Medulla oblongata (tissue), 1 donor: Measurements from ENCODE around the gene POMGNT2.

Experiments
- DNase-seq: peaks from one replicate; pipeline ENCODE4 v3.0.0-alpha.2; 2015; ENCODE audit errors: extremely low spot score

POMGNT2 gene

GRCh38 chr3:43102773-43103480 lies 3.0 kb downstream of the POMGNT2 start:
- DNase-seq = no peak

DNA sequence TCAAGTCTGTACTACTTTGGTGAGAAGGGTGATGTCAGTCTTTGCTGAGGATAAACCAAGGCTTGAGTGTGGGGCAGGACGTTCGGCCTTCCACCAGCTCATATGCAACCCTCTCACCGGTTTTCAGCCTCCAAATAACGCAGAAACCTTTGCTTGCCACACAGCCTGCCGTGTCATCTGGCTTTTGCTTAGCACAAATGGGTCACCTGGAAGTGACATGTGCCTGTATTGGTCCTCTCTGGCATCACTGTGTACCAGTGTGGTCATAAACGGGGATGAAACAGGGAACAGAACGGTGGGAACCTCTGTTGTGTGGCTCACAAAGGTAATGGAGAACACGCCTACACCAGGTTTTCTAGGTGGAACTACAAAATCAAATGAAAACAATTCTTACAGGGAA lies 7.1 kb downstream of the POMGNT2 start:
- no peak for DNase-seq

GRCh38 chr3:43097400-43098080 lies 8.3 kb downstream of the POMGNT2 start:
- DNase-seq = no peak

GRCh38 chr3:43096761-43097160 lies 9.1 kb downstream of the POMGNT2 start:
- no peak for DNase-seq

DNA sequence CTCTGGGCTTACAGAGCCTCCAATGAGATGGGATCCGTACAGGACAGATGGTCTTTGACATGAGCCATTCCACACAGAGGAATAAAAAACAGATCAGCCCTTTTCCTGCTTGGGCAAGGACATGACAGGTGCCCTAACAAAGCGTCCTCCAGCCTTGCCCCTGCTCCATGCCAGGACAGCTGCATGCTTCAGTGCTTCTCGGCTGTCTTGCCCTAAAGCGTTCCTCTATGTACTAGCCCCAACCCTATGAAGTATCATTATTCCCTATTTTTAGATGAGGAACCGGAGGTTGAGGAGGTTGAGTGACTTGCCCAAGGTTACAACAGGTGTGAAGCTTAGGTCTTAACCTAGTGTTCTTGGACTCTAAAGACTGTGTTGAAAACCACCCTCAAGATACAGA lies 10.5 kb downstream of the POMGNT2 start:
- DNase-seq = no peak

DNA sequence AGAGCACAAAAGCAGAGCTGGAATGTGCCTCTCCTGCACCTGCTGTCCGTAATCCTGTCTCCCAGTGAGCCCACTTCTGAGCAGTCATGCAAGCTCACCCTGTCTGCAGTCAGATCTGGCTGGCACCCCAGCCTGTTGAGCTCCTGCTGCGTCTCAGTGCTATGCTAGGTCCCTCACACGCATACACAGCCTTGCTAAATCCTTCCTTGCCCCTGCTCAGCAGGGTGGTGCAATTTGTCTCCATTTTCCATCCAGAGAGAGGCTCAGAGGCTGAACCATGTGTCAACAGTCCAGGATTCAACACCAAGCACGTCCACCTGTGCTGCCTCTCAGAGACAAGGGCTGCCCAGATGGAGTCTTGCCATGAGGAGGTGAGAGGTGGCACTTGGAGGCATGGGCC lies 11.0 kb downstream of the POMGNT2 start:
- no peak for DNase-seq

- DNase-seq = no peak
Observed at GRCh38 chr3:43094381-43094780, 11.5 kb downstream of the POMGNT2 start.

GRCh38 chr3:43093974-43094373 lies 11.9 kb downstream of the POMGNT2 start:
- no peak for DNase-seq

DNA sequence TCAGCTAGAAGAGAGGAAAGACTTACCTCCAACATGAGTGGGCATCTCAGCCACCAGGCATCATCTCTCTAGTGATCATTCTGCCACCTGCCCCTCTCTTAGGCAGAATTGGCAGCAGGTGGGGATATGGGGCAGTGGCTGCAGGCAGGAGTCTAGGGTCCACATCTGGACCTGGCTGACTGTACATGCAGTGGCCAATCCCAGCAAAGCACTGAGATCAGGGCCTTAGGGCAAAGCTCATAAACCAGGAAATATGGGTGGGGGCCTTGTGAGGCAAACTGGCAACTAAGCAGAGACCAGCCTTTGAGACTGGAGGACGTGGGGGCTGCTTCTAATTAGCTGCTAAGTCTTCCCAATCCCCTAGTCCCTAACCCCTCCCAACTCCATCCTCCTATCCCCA lies 12.9 kb downstream of the POMGNT2 start:
- DNase-seq = no peak

DNA sequence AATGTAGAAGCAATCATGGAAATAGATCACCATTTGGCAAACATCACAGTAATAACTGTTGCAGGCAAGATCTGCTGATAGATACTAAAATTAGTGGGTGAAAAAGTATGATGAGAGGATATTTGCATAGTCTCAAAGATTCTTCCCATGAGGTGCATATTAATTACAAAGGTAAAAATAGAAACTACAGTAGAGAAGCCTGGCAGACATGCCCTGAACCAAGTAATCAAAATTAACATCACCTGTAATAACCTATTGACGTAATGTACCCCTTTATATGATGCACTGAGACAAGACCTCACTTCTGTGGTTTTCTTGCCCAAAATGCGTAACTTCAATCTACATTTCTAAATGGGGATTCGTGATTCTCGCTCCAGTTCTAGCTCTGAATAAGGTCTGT lies 14.4 kb downstream of the POMGNT2 start:
- DNase-seq = no peak

- DNase-seq = no peak
Observed at GRCh38 chr3:43090238-43090637, 15.6 kb downstream of the POMGNT2 start.

DNA sequence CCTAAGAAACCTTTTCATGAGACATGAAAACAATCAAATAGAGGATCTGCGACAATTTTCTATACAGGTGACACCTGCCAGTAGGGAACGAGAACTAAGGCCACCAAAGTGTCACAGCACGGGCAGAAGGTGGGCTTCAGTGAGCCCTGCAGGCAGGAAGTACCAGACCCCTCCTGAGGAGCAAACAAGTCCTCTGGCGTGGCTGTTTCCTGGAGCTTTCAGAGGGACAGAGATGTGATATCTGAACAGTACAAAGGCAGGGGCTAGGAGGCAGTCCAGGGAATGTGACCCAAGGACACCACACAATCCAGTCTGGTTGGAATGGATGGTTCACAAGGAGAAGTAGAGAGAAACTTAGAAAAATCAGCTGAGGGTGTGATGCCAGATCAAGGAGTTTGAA lies 16.8 kb downstream of the POMGNT2 start:
- DNase-seq = no peak

- no peak for DNase-seq
Observed at GRCh38 chr3:43087249-43087776, 18.6 kb downstream of the POMGNT2 start.

DNA sequence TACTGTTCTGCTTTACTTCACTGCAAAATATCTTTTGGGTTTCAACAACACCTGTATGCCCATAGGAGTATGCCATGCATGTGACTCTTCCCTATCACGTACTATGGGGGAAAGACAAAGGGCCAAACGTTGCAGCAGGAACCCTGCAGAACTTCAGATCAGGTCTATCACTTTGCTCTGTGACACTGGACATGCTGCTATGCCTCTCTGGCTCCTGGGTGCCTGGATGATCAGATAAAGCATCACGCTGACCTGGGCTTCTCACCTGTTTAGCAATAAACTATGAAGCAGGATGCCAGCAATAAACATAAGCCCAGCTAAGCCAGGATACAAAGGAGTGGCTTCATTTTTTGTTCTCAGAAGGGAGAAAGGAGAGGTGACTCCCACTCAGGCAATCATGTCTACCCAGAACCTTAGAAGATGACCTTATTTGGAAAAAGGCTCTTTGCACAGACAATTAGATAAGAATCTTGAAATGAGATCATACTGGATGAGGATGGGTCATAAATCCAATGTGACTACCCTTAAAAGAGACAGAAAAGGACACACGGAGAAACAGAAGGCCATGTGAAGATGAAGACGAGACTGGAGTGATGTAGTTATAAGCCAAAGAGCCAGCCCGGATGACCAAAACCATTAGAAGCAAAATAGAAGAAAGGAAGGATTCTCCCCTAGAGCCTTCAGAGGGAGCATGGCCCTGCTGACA lies 19.3 kb downstream of the POMGNT2 start:
- no peak for DNase-seq

GRCh38 chr3:43082457-43082856 lies 23.4 kb downstream of the POMGNT2 start:
- DNase-seq = no peak

- DNase-seq = no peak
Observed at GRCh38 chr3:43081796-43082195, 24.1 kb downstream of the POMGNT2 start.

DNA sequence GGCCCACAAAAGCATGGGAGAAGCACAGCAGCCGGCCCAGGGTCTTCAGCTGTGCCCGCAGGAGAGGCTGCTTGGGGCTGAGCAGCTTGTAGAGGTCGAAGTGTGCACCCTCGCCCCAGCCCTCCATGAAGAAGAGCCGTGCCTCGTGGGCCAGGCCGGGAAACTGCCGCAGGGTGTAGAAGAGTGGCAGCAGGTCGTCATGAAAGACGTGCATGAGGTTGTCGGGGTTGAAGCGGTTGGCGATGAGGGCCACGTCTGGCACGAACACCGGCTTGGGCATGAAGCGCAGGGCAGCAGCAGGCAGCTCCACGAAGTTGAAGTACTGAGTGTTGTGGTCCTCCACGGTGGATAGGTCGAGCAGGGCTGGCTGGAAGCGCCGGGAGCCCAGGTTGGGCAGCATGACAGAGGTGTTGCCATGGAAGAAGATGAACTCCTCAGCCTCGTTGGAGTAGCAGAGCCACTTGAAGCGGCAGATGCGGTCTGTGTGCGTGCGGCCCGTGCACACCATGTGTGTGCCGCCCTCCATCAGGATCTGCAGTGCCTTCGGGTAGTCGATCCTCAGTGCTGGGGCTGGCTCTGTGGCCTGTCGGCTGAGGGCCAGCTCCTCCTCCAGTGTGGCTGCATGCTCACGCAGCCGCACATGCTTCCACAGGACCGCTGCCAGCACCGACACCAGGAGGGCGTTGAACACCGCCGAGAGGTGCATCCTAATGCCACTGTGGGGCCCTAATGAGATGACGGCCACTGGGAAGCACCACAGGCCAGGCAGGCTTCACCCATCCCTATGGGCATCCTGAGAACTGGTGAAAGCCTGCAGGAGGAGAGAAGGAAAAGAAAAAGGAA lies 24.9 kb downstream of the POMGNT2 start:
- no peak for DNase-seq

- DNase-seq = no peak
Observed at GRCh38 chr3:43079536-43080332, 26.1 kb downstream of the POMGNT2 start.

DNA sequence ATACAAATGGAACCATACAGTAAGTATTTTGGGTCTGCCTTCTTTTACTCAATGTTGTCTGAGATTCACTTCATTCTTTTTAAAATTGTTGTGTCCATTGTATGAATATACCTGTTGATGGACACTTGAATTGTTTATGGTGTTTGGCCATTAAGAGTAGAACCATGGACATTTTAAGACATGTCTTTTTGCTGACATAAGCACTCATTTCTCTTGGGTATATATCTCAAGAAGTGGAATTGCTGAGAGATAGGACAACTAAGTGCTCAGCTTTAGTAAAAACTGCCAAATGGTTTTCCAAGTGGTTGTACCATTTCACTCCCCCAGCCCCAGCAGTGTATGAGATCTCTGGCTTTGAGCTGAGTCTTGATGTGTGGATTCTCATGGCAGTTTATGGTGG lies 28.2 kb downstream of the POMGNT2 start:
- DNase-seq = no peak

GRCh38 chr3:43077261-43077660 lies 28.6 kb downstream of the POMGNT2 start:
- DNase-seq = peak; percentile 30

DNA sequence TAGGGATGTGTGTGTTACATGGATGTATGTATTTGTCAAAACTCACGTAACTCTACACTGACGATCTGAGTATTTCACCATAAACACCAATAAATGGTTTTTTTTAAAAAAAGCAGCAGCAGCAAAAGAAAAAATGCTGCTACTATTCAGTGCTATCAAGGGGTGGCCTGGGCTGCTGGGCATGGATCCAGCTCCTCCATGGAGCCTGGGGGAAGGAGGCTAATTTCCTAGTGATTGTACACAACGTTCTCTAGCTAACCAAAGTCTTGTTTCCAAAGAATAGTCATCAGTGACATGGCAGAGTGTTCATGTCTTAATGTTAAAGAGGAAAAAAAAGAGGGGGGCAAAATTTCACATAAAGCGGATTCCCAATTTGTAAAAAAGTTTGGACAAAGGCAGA lies 29.0 kb downstream of the POMGNT2 start:
- DNase-seq = peak; percentile 35
